GM21576 (cell line): ENCODE results near the gene HRH4.

Source experiments
- ATAC-seq: cut with Tn5 transposase; IDR thresholded peaks from one replicate; pipeline ENCODE4 v1.9.1; 2021; ENCODE audit warnings: mild to moderate bottlenecking, moderate library complexity; ENCODE audit not compliant: unreplicated experiment

HRH4 gene

GRCh38 chr18:24504401-24504800 lies 44.0 kb downstream of the HRH4 start:
- ATAC-seq, result no peak

- ATAC-seq, result no peak
Observed at GRCh38 chr18:24506175-24506574, 45.7 kb downstream of the HRH4 start.

GRCh38 chr18:24509435-24509834 lies 49.0 kb downstream of the HRH4 start:
- ATAC-seq, result no peak

- ATAC-seq, result no peak
Observed at GRCh38 chr18:24514439-24514838, 54.0 kb downstream of the HRH4 start.

GRCh38 chr18:24515721-24516120 lies 55.3 kb downstream of the HRH4 start:
- ATAC-seq, result no peak

GRCh38 chr18:24516261-24516660 lies 55.8 kb downstream of the HRH4 start:
- no peak for ATAC-seq

GRCh38 chr18:24517554-24517953 lies 57.1 kb downstream of the HRH4 start:
- no peak for ATAC-seq

GRCh38 chr18:24518596-24518995 lies 58.2 kb downstream of the HRH4 start:
- ATAC-seq, result no peak
